ENCODE measurements around the gene TEAD1. TPM values are rescaled to one million over a fixed set of nuclear protein-coding genes. Genes with fewer than 3 reads are reported as not detected.

The TEAD1 gene
- total RNA-seq, 4 donors from 2014 or later, result 71.5 to 109 (median 88.5) TPM

GRCh38 chr11:12961615-12962014, 287.4 kb downstream of the TEAD1 start:
- DNase-seq, result no peak
- TF ChIP-seq POLR2A (IDR thresholded peaks at IDR 0.05), result no peak
- TF ChIP-seq CTCF (IDR thresholded peaks at IDR 0.05), result no peak
- no peak overlapping the region for H3K27ac ChIP-seq
- peaks cover 0 to 4% of the 10 kb centered on the region in 2 donors for H3K4me1 ChIP-seq
- WGBS, 2 donors, result 69 to 73% methylated on average over 2 of the region's 2 CpGs
- intact Hi-C loops (cut with DNase I), result no loop called here
- H3K4me3 ChIP-seq (replicated peaks in 1 of 3), result no peak overlapping the region
- H3K36me3 ChIP-seq, result no peaks in the 10 kb centered on the region
- H3K9me3 ChIP-seq, result no peaks in the 10 kb centered on the region
- H3K27me3 ChIP-seq, result no peaks in the 10 kb centered on the region

GRCh38 chr11:12962306-12962705, 288.1 kb downstream of the TEAD1 start:
- Histone ChIP-seq H3K36me3 (no peaks in the 10 kb centered on the region), H3K4me1 (peaks cover 0 to 4% of the 10 kb centered on the region in 2 donors), H3K27me3 (no peaks in the 10 kb centered on the region), H3K9me3 (no peaks in the 10 kb centered on the region), H3K27ac (no peak overlapping the region), H3K4me3 (replicated peaks in 1 of 3) (no peak overlapping the region)
- 84 to 90% methylated on average over 10 of the region's 10 CpGs for WGBS, 2 donors
- no peak for TF ChIP-seq CTCF (IDR thresholded peaks at IDR 0.05)
- no peak for TF ChIP-seq POLR2A (IDR thresholded peaks at IDR 0.05)
- DNase-seq, result no peak
- intact Hi-C loops (cut with DNase I), result no loop called here

- WGBS, 2 donors, result 83 to 87% methylated on average over 5 of the region's 5 CpGs
Measured at GRCh38 chr11:12963051-12963450, 288.8 kb downstream of the TEAD1 start.

GRCh38 chr11:12963792-12964536, 289.7 kb downstream of the TEAD1 start:
- H3K4me3 ChIP-seq (replicated peaks in 1 of 3), result no peak overlapping the region
- H3K36me3 ChIP-seq, result no peaks in the 10 kb centered on the region
- WGBS, 2 donors, result 16 to 18% methylated on average over 13 of the region's 13 CpGs
- H3K27me3 ChIP-seq, result no peaks in the 10 kb centered on the region
- intact Hi-C loops (cut with DNase I), result loop anchor here (2.0 kb wide), 1 partner anchor 189 kb away; no protein-coding TSS in a partner anchor
- no peaks in the 10 kb centered on the region for H3K9me3 ChIP-seq
- TF ChIP-seq POLR2A (IDR thresholded peaks at IDR 0.05) (no peak), CTCF (IDR thresholded peaks at IDR 0.05) (peak; percentile 74 to 92 (median 89))
- no peak overlapping the region for H3K27ac ChIP-seq
- peaks cover 0 to 4% of the 10 kb centered on the region in 2 donors for H3K4me1 ChIP-seq
- peak; percentile 68 to 69 for DNase-seq

More at GRCh38 chr11:12963051-12963450, 288.8 kb downstream of the TEAD1 start:
- Histone ChIP-seq H3K9me3 (no peaks in the 10 kb centered on the region), H3K4me3 (replicated peaks in 1 of 3) (no peak overlapping the region), H3K36me3 (no peaks in the 10 kb centered on the region), H3K27ac (no peak overlapping the region), H3K4me1 (peaks cover 0 to 4% of the 10 kb centered on the region in 2 donors), H3K27me3 (no peaks in the 10 kb centered on the region)
- intact Hi-C loops (cut with DNase I), result no loop called here
- DNase-seq, result no peak
- TF ChIP-seq POLR2A (IDR thresholded peaks at IDR 0.05) (no peak), CTCF (IDR thresholded peaks at IDR 0.05) (no peak)

GRCh38 chr11:12964650-12965049, 290.4 kb downstream of the TEAD1 start:
- no peak for DNase-seq
- no peak overlapping the region for H3K4me3 ChIP-seq (replicated peaks in 1 of 3)
- no peak overlapping the region for H3K27ac ChIP-seq
- no peaks in the 10 kb centered on the region for H3K9me3 ChIP-seq
- intact Hi-C loops (cut with DNase I), result loop anchor here (2.0 to 5.0 kb wide), 2 partner anchors 188 to 383 kb away; no protein-coding TSS in a partner anchor
- H3K27me3 ChIP-seq, result no peaks in the 10 kb centered on the region
- H3K4me1 ChIP-seq, result peaks cover 0 to 4% of the 10 kb centered on the region in 2 donors
- no peaks in the 10 kb centered on the region for H3K36me3 ChIP-seq
- 84 to 93% methylated on average over 7 of the region's 7 CpGs for WGBS, 2 donors
- no peak for TF ChIP-seq POLR2A (IDR thresholded peaks at IDR 0.05)
- no peak for TF ChIP-seq CTCF (IDR thresholded peaks at IDR 0.05)
